Measurements from ENCODE around the gene ZBED5.

DNA sequence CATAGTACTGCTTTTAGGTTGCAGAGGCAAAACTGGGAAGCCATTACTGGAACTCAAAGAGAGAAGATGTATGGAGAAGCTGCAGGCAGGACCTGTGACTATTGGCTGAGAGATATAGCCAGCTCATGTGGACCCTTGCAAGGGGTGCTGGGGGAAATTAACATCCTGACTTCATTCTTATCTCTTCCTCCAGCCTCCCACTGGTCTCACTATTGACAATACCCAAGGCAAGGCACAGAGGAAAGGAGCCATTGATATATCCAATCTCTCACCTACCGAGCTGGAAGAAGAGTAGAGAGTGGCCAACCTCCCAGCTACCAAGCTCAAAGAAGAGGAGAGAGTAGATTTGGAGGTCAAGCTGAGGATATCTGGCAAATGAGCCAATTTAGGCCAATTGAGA is 36.8 kb upstream of the ZBED5 start:
- TF ChIP-seq CTCF (IDR thresholded peaks at IDR 0.05) (no peak), POLR2A (IDR thresholded peaks at IDR 0.05) (no peak)

Measured in breast epithelium (tissue), 3 donors.